GM23248 (cell line): ENCODE measurements around the gene GNAL. TPM values are rescaled to one million over a fixed set of nuclear protein-coding genes. Genes with fewer than 3 reads are reported as not detected.
"Not testable (repeated sequence)": the region's sequence is repeated elsewhere in the genome, so short reads cannot be mapped to it uniquely, and the experiment has no call there.

Experiments used
- DNase-seq: peaks from one replicate; pipeline ENCODE4 v3.0.0-alpha.2; 2015
- H2AFZ ChIP-seq: fragments of 200-600 bp; sonication (generic); 2 replicates; pipeline ENCODE4 v1.6.1; 2016; ENCODE audit warnings: antibody characterized with exemption
- H3F3A ChIP-seq: fragments of 200-600 bp; sonication (generic); 2 replicates; pipeline ENCODE4 v1.6.1; 2016; ENCODE audit warnings: mild to moderate bottlenecking, antibody characterized with exemption, mixed run types; ENCODE audit not compliant: insufficient read depth
- H3K27ac ChIP-seq: fragments of 200-600 bp; sonication (generic); 2 replicates; pipeline ENCODE4 v1.5.1; 2016; ENCODE audit warnings: mild to moderate bottlenecking
- H3K27me3 ChIP-seq: fragments of 200-600 bp; sonication (generic); replicated peaks from 2 replicates; pipeline ENCODE4 v1.6.1; 2016; ENCODE audit warnings: mild to moderate bottlenecking; ENCODE audit not compliant: insufficient read depth
- H3K36me3 ChIP-seq: fragments of 200-600 bp; sonication (generic); 2 replicates; pipeline ENCODE4 v1.6.1; 2016; ENCODE audit warnings: low read depth, mild to moderate bottlenecking
- H3K4me1 ChIP-seq: fragments of 200-600 bp; sonication (generic); 2 replicates; pipeline ENCODE4 v1.6.1; 2016; ENCODE audit warnings: mild to moderate bottlenecking; ENCODE audit not compliant: insufficient read depth
- H3K4me2 ChIP-seq: fragments of 200-600 bp; sonication (generic); one replicate; pipeline ENCODE4 v1.6.1; 2016; ENCODE audit warnings: mild to moderate bottlenecking; ENCODE audit not compliant: unreplicated experiment
- H3K4me3 ChIP-seq: fragments of 200-600 bp; sonication (generic); 2 replicates; pipeline ENCODE4 v1.5.1; 2016; ENCODE audit warnings: mild to moderate bottlenecking
- H3K79me2 ChIP-seq: fragments of 200-600 bp; sonication (generic); 2 replicates; pipeline ENCODE4 v1.6.1; 2016; ENCODE audit warnings: mild to moderate bottlenecking; ENCODE audit not compliant: insufficient read depth
- H3K9ac ChIP-seq: fragments of 200-600 bp; sonication (generic); 2 replicates; pipeline ENCODE4 v1.6.1; 2016; ENCODE audit warnings: mild to moderate bottlenecking
- H3K9me2 ChIP-seq: fragments of 200-600 bp; sonication (generic); 2 replicates; pipeline ENCODE4 v1.6.1; 2016; ENCODE audit warnings: mixed run types, mild to moderate bottlenecking, moderate library complexity; ENCODE audit not compliant: insufficient read depth
- H3K9me3 ChIP-seq: fragments of 200-600 bp; sonication (generic); one replicate; pipeline ENCODE4 v1.6.1; 2017; ENCODE audit warnings: low read depth
- H4K20me1 ChIP-seq: fragments of 200-600 bp; sonication (generic); 2 replicates; pipeline ENCODE4 v1.6.0; 2016; ENCODE audit not compliant: insufficient read depth
- EZH2 ChIP-seq: fragments of 200-600 bp; sonication (generic); IDR thresholded peaks from 2 replicates; pipeline ENCODE4 v1.6.1; 2018; ENCODE audit warnings: antibody characterized with exemption, mild to moderate bottlenecking; ENCODE audit not compliant: insufficient read depth, poor library complexity, severe bottlenecking
- EZH2phosphoT487 ChIP-seq: fragments of 200-600 bp; sonication (generic); IDR thresholded peaks from 2 replicates; pipeline ENCODE4 v1.6.1; 2018; ENCODE audit warnings: antibody characterized with exemption, moderate library complexity, mild to moderate bottlenecking, low read depth; ENCODE audit not compliant: insufficient read depth
- WGBS, 2 experiments: methylation state at CpG; one replicate each; pipeline ENCODE4 v1.1.6; 2015 to 2017; ENCODE audit warnings: low lambda C conversion rate in 2 of 2, low coverage in 1 of 2; ENCODE audit errors: missing lambda C conversion rate in 2 of 2; 5-methylcytosine and 5-hydroxymethylcytosine counted together
- in situ Hi-C: fragments of 300-500 bp; cut with MboI; formaldehyde crosslinking; loops from 2 replicates; pipeline ENCODE4 v1.15.0; 2020
- polyA plus RNA-seq: library from polyadenylated mRNA; unstranded; fragments of >200 nt; fragmentation: Nextera tagmentation; extraction: Ambion mirVana; gene quantifications from 2 replicates; pipeline ENCODE4 v1.2.1, GENCODE V29; 2016
- total RNA-seq: library from RNA; depleted of rRNA; stranded (reverse); fragments of >200 nt; shearing (Covaris generic); gene quantifications from 2 replicates; pipeline ENCODE4 v1.2.3, GENCODE V29; 2014

GNAL gene
- total and polyA plus RNA-seq, 2 experiments from 2014 or later = 0.19 to 3.0 TPM

DNA sequence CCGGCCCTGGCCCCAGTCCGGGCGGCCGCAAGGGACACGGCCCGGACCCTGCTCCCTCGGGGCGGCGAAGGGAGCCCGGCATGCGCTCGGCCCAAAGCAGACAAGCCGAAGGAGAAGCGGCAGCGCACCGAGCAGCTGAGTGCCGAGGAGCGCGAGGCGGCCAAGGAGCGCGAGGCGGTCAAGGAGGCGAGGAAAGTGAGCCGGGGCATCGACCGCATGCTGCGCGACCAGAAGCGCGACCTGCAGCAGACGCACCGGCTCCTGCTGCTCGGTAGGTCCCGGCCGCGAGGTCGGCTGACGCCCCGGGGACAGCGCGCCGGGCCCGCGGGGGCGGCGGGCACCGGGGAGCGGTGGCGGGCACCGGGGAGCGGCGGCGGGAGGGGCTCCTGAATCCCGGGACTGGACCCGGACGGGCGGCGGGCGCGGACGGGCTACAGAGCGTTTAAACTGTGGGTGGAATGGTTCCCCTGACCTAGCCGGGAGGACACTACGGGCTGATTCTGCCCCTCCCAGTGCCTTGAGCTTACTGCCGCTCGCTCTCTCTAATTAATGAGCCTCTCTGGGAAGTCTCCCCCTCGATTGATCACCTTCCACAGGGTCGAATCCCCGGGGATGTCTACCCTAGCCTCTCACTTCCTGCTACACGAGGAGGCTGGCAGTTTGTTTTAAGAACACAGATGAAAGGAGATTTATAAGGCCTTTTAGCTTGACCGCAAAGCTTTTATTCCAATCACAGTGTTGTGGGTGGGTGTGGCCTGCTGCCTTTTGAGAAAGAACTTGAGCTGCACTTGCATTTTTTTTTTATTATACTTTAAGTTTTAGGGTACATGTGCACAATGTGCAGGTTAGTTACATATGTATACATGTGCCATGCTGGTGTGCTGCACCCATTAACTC is 853 bp downstream of the GNAL start:
- H3K27ac ChIP-seq = no peak overlapping the region
- no peaks in the 10 kb centered on the region for H4K20me1 ChIP-seq
- no peak overlapping the region for H3K9ac ChIP-seq
- peak overlapping the region; percentile 69 for H3K4me2 ChIP-seq
- H3K4me3 ChIP-seq = peak overlapping the region; percentile 65
- H3K79me2 ChIP-seq = no peaks in the 10 kb centered on the region
- H3F3A ChIP-seq = no peaks in the 10 kb centered on the region
- H3K27me3 ChIP-seq = peaks cover 27% of the 10 kb centered on the region; the same call in 1 of the 2 replicates
- in situ Hi-C loops = no loop called here
- peak; percentile 53 for DNase-seq
- no peaks in the 10 kb centered on the region for H3K9me3 ChIP-seq
- 3% methylated on average over 16 to 56 of the region's 72 CpGs for WGBS, 2 experiments
- no peaks in the 10 kb centered on the region for H3K9me2 ChIP-seq
- peak; percentile 81 for TF ChIP-seq EZH2
- TF ChIP-seq EZH2phosphoT487 = 0 out of 2 replicates have a peak, but pooled peaks have one; percentile 21
- H3K36me3 ChIP-seq = no peaks in the 10 kb centered on the region
- H2AFZ ChIP-seq = peak overlapping the region; percentile 81
- no peaks in the 10 kb centered on the region for H3K4me1 ChIP-seq

DNA sequence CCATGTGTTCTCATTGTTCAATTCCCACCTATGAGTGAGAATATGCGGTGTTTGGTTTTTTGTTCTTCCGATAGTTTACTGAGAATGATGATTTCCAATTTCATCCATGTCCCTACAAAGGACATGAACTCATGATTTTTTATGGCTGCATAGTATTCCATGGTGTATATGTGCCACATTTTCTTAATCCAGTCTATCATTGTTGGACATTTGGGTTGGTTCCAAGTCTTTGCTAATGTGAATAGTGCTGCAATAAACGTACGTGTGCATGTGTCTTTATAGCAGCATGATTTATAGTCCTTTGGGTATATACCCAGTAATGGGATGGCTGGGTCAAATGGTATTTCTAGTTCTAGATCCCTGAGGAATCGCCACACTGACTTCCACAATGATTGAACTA is 1.6 kb downstream of the GNAL start:
- H3K9me3 ChIP-seq, DNase-seq, H3K79me2 ChIP-seq, H2AFZ ChIP-seq, H3F3A ChIP-seq, H3K4me1 ChIP-seq, H3K9me2 ChIP-seq, H3K9ac ChIP-seq, H3K27ac ChIP-seq, in situ Hi-C loops, H4K20me1 ChIP-seq, H3K4me3 ChIP-seq, H3K36me3 ChIP-seq, H3K4me2 ChIP-seq: not testable (repeated sequence)
- WGBS, 2 experiments = 79 to 80% methylated on average over 3 to 4 of the region's 5 CpGs
- peaks cover 25% of the 10 kb centered on the region; the same call in 1 of the 2 replicates for H3K27me3 ChIP-seq

DNA sequence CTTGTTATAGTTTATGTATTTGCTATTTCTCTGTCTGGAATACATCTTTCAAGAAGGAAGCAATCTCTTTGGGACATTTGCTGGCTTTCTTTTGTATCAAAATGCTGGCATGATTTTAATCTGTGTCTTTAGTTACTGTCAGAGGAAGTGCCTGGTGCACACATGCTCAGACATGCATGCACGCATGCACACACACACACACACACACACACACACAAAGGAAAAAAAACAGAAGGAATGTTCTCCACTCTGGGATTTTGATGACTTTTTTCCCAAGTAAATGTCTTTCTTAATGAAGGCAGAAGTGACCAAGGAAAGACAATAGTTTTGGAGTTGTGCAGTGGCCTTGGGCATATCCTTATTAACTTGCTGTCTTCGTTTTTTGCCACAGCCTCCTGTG is 6.7 kb downstream of the GNAL start:
- H3K4me1 ChIP-seq = no peaks in the 10 kb centered on the region
- no peaks in the 10 kb centered on the region for H3F3A ChIP-seq
- H3K9me2 ChIP-seq = no peaks in the 10 kb centered on the region
- H3K9ac ChIP-seq = no peak overlapping the region
- TF ChIP-seq EZH2phosphoT487 (no peak), EZH2 (no peak)
- no peak for DNase-seq
- no peaks in the 10 kb centered on the region for H3K36me3 ChIP-seq
- H3K27me3 ChIP-seq = peaks cover 8% of the 10 kb centered on the region; the same call in 1 of the 2 replicates
- no peak overlapping the region for H2AFZ ChIP-seq
- H3K4me3 ChIP-seq = no peak overlapping the region
- no peaks in the 10 kb centered on the region for H4K20me1 ChIP-seq
- no peaks in the 10 kb centered on the region for H3K79me2 ChIP-seq
- H3K4me2 ChIP-seq = no peak overlapping the region
- H3K9me3 ChIP-seq = no peaks in the 10 kb centered on the region
- no peak overlapping the region for H3K27ac ChIP-seq
- in situ Hi-C loops = no loop called here
- WGBS, 2 experiments = 70 to 73% methylated on average over 2 of the region's 2 CpGs

DNA sequence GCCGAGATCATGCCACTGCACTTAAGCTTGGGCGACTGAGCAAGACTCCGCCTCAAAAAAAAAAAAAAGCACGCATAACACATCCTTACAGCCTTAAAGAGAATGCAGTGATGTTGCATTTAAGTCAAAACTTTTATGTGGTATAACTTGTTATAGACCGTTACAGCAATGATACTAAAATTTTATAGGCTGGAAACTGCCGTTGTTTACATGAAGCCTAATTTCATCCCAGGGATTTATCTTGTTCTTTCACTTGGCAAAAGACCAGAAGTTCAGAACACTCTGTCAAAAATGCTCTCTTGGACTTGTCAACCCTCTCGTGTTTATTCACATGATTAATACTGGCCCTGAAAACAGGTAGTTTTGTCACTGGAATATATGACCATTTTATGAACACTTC is 7.4 kb downstream of the GNAL start:
- 52 to 54% methylated on average over 7 of the region's 7 CpGs for WGBS, 2 experiments
- no peaks in the 10 kb centered on the region for H3K4me1 ChIP-seq
- H3K27ac ChIP-seq = no peak overlapping the region
- peaks cover 8% of the 10 kb centered on the region; the same call in 1 of the 2 replicates for H3K27me3 ChIP-seq
- no peak overlapping the region for H3K4me3 ChIP-seq
- H3K4me2 ChIP-seq = no peak overlapping the region
- H3K36me3 ChIP-seq = no peaks in the 10 kb centered on the region
- no peaks in the 10 kb centered on the region for H3F3A ChIP-seq
- no peaks in the 10 kb centered on the region for H3K9me3 ChIP-seq
- in situ Hi-C loops = no loop called here
- TF ChIP-seq EZH2 (no peak), EZH2phosphoT487 (no peak)
- no peaks in the 10 kb centered on the region for H3K9me2 ChIP-seq
- no peaks in the 10 kb centered on the region for H3K79me2 ChIP-seq
- no peak overlapping the region for H3K9ac ChIP-seq
- H2AFZ ChIP-seq = no peak overlapping the region
- no peaks in the 10 kb centered on the region; the same call in 1 of the 2 replicates for H4K20me1 ChIP-seq
- no peak for DNase-seq
